Activated naive CD4-positive, alpha-beta T cell treated with anti-CD3 and anti-CD28 coated beads, Interleukin-2, amount 50 U/mL, for 24 hours (primary cell): ENCODE data around the gene DCAF6.

Experiments used
- H3K27ac Mint-ChIP-seq: one replicate; pipeline ENCODE4 v1.8.0; 2021; ENCODE audit warnings: mild to moderate bottlenecking, mixed read lengths
- H3K27me3 Mint-ChIP-seq: one replicate; pipeline ENCODE4 v1.8.0; 2021; ENCODE audit warnings: mixed read lengths
- H3K36me3 Mint-ChIP-seq: one replicate; pipeline ENCODE4 v1.8.0; 2021; ENCODE audit warnings: mixed read lengths
- H3K4me1 Mint-ChIP-seq: one replicate; pipeline ENCODE4 v1.8.0; 2021; ENCODE audit warnings: mixed read lengths
- H3K4me3 Mint-ChIP-seq: one replicate; pipeline ENCODE4 v1.8.0; 2021; ENCODE audit warnings: mild to moderate bottlenecking, mixed read lengths
- H3K9me3 Mint-ChIP-seq: one replicate; pipeline ENCODE4 v1.8.0; 2021; ENCODE audit warnings: mixed read lengths

Gene DCAF6

DNA sequence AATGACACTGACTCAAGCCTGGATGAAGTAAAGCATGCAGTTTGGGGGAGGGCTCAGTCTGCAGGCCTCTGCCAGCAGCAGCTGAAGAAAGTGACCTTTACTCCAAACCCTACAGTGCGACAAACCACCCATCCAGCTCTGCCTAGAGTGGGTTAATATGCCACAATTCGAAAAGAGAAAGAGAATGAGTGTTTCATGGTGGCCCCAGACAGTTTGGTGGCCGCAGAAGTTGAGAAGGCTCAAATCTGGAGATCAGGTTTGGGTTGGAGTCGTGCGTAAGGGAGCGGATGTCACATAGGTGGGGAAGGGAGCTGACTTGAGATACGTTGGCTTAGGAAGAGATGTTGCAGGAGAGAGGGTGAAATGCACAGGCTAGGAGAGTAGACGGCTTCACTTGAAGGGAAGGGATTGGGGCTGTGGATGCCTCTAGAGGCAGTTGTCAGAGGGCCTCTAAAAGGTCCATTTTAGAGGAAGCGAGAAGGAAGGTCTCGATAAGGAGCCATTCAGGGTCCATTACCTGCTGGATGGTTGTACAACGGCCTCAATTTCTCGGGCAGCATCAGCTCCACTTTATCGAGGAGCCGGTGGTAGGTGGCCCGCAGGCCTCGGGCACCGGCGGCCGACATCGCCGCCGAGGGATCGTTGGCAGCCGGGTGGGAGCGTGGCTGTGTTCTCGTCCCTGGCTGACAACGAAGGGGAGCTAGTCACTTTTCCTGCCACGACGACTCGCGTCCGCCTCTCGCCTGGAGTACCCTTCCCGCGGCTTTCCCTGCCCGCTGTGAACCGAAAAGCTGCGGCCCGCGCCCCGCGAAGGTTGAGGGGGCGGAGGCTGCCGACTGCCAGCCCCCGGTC lies 1.0 kb upstream of the DCAF6 start:
- Mint-ChIP-seq H3K9me3 (no peaks in the 10 kb centered on the region), H3K4me1 (peaks cover 51% of the 10 kb centered on the region), H3K27ac (peak overlapping the region; percentile 100)

DNA sequence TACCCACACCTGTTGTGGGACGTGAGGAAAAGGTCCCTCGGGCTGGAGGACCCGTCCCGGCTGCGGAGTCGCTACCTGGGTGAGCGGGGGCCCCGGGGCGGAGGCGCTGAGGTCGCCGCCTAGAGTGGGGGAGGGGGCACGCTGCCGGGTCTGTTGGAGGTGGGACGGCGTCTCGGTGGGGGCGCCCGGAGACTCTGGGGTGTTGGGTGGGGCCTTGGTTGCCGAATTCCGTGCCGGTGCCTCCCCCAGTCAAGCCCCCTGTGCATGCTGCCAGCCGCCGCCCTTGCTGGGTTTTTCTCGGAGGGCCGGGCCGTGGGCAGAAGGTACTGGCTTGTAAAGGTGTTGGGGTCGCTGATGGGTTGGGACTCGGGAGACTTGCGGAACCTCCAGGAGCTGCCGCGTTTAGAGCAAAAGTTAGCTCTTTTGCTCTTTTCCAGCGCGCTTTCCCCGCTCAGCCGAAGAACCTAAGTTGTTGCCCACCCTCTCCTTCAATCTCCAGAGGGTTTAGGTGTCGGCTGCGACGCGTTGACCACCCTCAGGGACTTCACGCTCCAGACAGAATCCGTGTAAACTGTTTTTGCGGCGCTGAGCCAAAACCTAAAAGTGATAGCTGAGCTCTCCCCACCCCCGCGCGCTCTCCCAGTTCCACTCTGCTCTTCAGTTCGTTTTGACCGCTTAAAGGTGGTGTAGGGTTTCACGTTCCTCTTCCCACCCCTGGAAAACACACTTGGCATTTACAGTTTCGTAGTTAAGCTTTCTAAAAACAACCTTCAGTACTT lies 636 bp downstream of the DCAF6 start, which contains the start of gene MPC2:
MPC2 (minus strand) TSS at position 143 of the 779 bp plus-strand sequence. CDS start 1,231 bp downstream, outside the sequence.
- Mint-ChIP-seq H3K4me3 (peak within 1 kb of the TSS; percentile 89), H3K9me3 (no peaks in the 10 kb centered on the region), H3K36me3 (peaks cover 2% of the 10 kb centered on the region), H3K4me1 (peaks cover 55% of the 10 kb centered on the region), H3K27ac (peak within 1 kb of the TSS; percentile 100), H3K27me3 (no peaks in the 10 kb centered on the region)

More for the DNA sequence above, 1.0 kb upstream of the DCAF6 start:
- H3K27me3 Mint-ChIP-seq = no peaks in the 10 kb centered on the region
- H3K36me3 Mint-ChIP-seq = peaks cover 2% of the 10 kb centered on the region
- H3K4me3 Mint-ChIP-seq = peak overlapping the region; percentile 89

DNA sequence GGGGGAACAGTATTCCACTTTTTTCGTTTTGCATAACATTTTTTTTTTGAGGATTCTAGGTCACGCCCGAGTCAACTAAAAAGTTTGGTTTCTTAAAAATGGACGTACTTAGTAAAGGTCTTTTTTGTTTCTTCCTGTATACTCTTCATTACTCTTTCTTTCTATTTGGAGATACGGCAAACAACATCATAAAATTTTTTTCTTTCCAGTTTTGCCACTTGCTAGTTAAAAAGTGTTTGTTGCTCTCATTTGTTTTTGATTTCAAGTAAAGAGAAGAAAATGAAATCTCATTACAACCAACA lies 1.2 kb downstream of the DCAF6 start:
- Mint-ChIP-seq H3K4me1 (peaks cover 51% of the 10 kb centered on the region), H3K27ac (peak overlapping the region; percentile 94), H3K36me3 (peaks cover 3% of the 10 kb centered on the region), H3K4me3 (peak overlapping the region; percentile 89), H3K9me3 (no peaks in the 10 kb centered on the region), H3K27me3 (no peaks in the 10 kb centered on the region)

DNA sequence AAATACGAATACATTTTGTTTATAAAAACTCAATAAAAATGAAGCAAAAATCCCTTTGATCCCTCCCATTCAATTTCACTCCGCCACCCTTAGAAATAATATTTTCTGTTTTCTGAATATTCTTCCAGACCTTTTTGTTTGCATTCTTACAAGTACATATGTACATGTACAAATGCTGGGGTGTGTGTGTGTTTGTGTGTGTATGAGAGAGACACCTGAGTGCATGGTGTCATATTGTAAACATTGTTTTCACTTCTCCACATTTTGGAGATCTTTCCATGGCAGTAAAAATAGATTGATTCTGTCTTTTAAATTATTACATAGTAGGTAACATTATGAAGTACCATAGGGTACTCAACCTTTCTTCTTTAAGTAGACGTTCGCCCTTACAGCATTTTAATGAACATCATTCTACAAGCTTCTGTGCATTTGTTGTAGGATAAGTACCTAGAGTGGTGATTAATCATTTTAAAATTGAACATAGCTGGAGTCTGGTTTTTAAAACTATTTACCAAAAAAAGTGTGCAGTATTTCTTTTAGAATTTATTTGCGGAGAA lies 1.7 kb downstream of the DCAF6 start:
- peak overlapping the region; percentile 31 for H3K27ac Mint-ChIP-seq
- H3K27me3 Mint-ChIP-seq = no peaks in the 10 kb centered on the region
- H3K36me3 Mint-ChIP-seq = peaks cover 3% of the 10 kb centered on the region
- peaks cover 46% of the 10 kb centered on the region for H3K4me1 Mint-ChIP-seq
- no peaks in the 10 kb centered on the region for H3K9me3 Mint-ChIP-seq
- peak overlapping the region; percentile 89 for H3K4me3 Mint-ChIP-seq

DNA sequence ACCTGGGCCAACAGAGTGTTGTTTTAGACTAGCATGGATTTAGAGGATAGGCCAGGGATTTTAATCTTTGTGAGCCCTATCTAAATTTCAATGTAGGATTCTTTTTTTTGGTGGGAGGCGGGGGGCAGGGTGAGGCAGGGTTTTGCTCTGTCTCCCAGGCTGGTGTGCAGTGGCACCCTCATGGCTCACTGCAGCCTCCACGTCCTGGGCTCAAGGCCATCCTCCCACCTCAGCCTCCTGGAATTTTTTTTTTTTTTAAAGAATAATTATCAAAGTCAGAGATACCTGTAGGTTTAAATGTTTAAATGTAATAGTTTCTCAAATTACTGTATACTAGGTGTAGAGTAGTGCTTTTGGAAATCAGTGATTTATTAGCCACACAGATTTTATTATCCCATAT lies 3.8 kb downstream of the DCAF6 start:
- Mint-ChIP-seq H3K9me3 (peaks cover 6% of the 10 kb centered on the region), H3K27me3 (no peaks in the 10 kb centered on the region), H3K4me3 (no peak overlapping the region), H3K4me1 (peaks cover 36% of the 10 kb centered on the region), H3K27ac (no peak overlapping the region), H3K36me3 (peaks cover 15% of the 10 kb centered on the region)

DNA sequence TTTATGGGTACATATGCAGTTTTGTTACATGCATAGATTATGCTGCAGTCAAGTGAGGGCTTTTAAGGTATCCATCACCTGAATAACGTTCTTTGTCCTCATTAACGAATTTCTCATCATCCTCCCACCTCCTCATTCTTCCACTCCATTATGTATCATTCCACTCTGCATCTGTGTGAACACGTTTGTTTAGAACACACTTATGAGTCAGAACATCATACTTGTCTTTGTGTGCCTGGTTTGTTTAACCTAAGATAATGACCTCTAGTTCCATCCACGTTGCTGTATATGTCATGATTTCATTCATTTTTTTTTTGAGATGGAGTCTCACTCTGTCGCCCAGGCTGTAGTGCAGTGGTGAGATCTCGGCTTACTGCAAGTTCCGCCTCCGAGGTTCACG lies 7.1 kb downstream of the DCAF6 start:
- no peak overlapping the region for H3K27ac Mint-ChIP-seq
- H3K9me3 Mint-ChIP-seq = peaks cover 6% of the 10 kb centered on the region
- no peaks in the 10 kb centered on the region for H3K27me3 Mint-ChIP-seq
- peaks cover 43% of the 10 kb centered on the region for H3K4me1 Mint-ChIP-seq
- no peak overlapping the region for H3K4me3 Mint-ChIP-seq
- H3K36me3 Mint-ChIP-seq = peaks cover 21% of the 10 kb centered on the region

DNA sequence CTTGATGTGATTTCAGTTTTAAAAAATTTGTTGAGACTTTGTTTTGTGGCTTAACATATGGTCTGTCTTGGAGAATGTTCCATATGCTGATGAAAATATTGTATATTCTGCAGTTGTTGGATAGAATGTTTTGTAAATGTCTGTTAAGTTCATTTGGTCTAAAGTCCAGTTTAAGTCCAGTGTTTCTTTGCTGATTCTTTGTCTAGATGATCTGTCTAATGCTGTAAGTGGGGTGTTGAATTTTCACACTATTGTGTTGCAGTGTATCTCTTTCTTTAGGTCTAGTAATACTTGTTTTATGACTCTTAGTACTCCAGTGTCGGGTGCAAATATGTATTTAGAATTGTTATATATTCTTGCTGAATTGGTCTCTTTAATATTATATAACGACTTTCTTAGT lies 11.2 kb downstream of the DCAF6 start:
- Mint-ChIP-seq H3K27me3 (no peaks in the 10 kb centered on the region), H3K4me3 (peak overlapping the region; percentile 6), H3K4me1 (peaks cover 57% of the 10 kb centered on the region), H3K36me3 (peaks cover 29% of the 10 kb centered on the region), H3K27ac (no peak overlapping the region), H3K9me3 (peaks cover 6% of the 10 kb centered on the region)

DNA sequence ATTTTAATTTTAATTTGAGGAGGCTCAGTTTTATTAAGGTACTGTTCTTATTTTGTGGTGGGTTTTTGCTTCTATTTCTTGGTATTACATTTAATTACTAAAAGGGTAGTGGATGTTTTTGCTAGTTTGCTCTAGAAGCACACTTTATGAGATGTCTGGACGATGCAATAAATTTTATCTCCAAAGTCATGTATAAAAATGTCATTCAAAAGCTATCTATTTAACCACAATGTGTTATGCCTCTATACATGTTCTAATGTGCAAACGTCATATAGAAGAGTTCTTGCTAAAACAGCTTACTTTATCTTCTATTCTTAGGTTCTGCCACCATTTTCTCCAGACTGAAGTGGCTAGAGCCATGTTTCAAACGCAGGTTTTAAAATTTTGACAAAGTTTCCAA lies 13.3 kb downstream of the DCAF6 start:
- Mint-ChIP-seq H3K9me3 (peaks cover 2% of the 10 kb centered on the region), H3K36me3 (peaks cover 23% of the 10 kb centered on the region)

DNA sequence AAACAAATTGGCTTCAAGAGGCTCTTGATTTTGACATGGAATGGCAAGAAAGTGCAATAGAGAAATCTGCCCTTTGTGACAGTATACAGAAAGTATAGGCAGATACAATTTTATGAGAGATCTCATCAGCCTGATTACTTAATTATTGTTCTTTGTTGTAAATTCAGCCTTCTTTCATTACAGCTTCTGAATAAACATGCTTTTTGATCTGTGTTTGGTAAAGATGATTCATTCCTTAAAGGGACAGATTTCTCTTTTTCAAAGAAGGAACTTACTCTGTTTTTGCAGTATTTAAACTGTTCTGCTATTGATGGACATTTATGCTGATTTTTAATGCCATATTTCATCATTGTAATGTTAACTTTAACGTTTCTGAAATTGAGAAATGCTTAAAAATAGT lies 14.1 kb downstream of the DCAF6 start:
- no peak overlapping the region for H3K27ac Mint-ChIP-seq
- H3K4me3 Mint-ChIP-seq = no peak overlapping the region
- peaks cover 27% of the 10 kb centered on the region for H3K36me3 Mint-ChIP-seq
- no peaks in the 10 kb centered on the region for H3K9me3 Mint-ChIP-seq
- no peaks in the 10 kb centered on the region for H3K27me3 Mint-ChIP-seq
- peaks cover 51% of the 10 kb centered on the region for H3K4me1 Mint-ChIP-seq

More for the DNA sequence above, 13.3 kb downstream of the DCAF6 start:
- Mint-ChIP-seq H3K27ac (no peak overlapping the region), H3K27me3 (no peaks in the 10 kb centered on the region), H3K4me1 (peaks cover 52% of the 10 kb centered on the region), H3K4me3 (no peak overlapping the region)

DNA sequence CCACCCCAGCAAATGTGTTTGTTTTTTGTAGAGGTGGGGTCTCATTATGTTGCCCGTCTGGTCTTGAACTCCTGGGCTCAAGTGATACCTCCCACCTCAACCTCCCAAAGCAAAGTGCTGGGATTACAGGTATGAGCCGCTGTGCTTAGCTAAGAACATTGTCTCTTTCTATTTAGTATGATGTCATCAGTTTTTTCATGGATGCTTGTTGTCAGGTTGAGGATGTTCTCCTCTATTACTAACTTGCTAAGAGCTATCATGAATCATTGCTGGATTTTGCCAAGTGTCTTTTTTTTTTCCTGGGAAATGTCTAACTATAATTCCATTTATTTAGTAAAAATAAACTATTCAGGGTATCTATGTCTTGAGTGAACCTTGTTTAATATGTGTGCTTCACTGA lies 19.4 kb downstream of the DCAF6 start:
- H3K27me3 Mint-ChIP-seq = no peaks in the 10 kb centered on the region
- no peaks in the 10 kb centered on the region for H3K9me3 Mint-ChIP-seq
- H3K4me1 Mint-ChIP-seq = peaks cover 39% of the 10 kb centered on the region
- no peak overlapping the region for H3K27ac Mint-ChIP-seq
- H3K4me3 Mint-ChIP-seq = no peak overlapping the region
- peaks cover 42% of the 10 kb centered on the region for H3K36me3 Mint-ChIP-seq

DNA sequence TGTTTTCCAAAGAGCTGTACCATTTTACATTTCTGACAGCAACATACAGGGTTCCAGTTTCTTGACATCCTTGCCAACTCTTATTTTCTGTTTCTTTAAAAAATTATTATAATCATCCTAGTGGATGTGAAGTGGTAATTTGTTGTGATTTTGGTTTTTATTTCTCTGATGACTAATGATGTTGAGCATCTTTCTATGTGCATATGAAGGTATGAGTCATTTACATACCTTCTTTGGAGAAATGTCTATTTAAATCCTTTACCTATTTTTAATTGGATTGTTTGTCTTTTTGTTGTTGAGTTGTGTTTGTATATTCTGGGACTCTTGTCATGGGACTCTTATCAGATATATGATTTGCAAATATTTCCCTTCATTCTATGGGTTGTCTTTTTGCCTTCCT lies 21.2 kb downstream of the DCAF6 start:
- Mint-ChIP-seq H3K4me3 (no peak overlapping the region), H3K9me3 (no peaks in the 10 kb centered on the region), H3K4me1 (peaks cover 33% of the 10 kb centered on the region), H3K36me3 (peaks cover 43% of the 10 kb centered on the region), H3K27ac (no peak overlapping the region), H3K27me3 (no peaks in the 10 kb centered on the region)

DNA sequence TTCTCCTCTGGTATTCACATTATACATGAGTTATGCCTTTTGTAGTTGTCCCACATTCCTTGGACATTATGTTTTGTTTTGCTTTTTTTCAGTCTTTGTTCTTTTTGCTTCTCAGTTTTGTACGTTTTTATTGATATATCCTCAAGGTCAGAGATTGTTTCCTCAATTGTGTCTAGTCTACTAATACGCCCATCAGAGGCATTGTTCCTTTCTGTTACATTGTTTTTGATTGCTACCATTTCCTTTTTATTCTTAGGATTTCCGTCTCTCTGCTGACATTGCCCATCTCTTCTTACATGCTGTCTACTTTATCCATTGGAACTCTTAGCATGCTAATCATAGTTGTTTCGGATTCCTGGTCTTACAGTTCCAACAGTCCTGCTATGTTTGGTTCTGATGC lies 28.2 kb downstream of the DCAF6 start:
- peaks cover 25% of the 10 kb centered on the region for H3K36me3 Mint-ChIP-seq
- no peaks in the 10 kb centered on the region for H3K27me3 Mint-ChIP-seq
- H3K27ac Mint-ChIP-seq = no peak overlapping the region
- H3K4me1 Mint-ChIP-seq = peaks cover 14% of the 10 kb centered on the region
- H3K9me3 Mint-ChIP-seq = no peaks in the 10 kb centered on the region
- no peak overlapping the region for H3K4me3 Mint-ChIP-seq

DNA sequence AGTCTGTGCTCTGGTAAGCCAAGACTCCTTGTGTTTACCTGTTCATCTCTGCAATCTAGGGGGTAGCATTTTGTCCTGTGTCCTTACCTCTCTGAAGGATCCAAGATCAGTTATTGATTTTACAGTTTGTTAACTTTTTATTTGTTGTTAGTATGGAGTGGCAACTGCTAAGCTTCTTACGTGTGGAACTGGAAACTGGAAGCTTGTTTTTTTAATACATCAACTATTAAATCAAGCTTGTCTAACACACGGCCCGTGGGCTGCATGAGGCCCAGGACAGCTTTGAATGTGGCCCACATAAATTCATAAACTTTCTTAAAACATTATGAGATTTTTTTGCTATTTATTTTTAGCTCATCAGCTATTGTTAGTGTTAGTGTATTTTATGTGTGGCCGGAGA lies 29.6 kb downstream of the DCAF6 start:
- H3K27ac Mint-ChIP-seq = no peak overlapping the region
- no peak overlapping the region for H3K4me3 Mint-ChIP-seq
- H3K9me3 Mint-ChIP-seq = no peaks in the 10 kb centered on the region
- H3K36me3 Mint-ChIP-seq = peaks cover 22% of the 10 kb centered on the region
- peaks cover 14% of the 10 kb centered on the region for H3K4me1 Mint-ChIP-seq
- no peaks in the 10 kb centered on the region for H3K27me3 Mint-ChIP-seq

DNA sequence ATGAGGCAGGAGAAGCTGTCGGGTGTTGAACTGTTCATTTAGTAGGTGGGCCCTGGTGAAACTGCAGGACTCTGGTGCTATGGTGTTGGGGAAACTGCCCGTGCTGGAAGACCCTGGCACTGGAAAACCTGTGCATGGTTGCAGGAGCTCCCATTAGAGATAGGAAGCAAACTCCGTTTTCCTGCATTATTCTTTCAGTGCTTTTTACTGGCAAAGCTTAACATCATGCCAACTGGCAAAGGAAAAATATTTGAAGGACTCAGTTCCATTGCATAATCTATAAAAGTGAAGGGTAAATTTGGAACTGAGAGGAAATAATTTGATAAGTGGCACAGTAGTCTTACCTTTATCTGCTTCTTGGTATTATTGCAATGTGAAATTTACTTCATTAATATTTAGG lies 32.1 kb downstream of the DCAF6 start:
- Mint-ChIP-seq H3K27me3 (no peaks in the 10 kb centered on the region), H3K4me1 (peaks cover 10% of the 10 kb centered on the region), H3K9me3 (no peaks in the 10 kb centered on the region), H3K36me3 (peaks cover 19% of the 10 kb centered on the region), H3K4me3 (no peak overlapping the region), H3K27ac (no peak overlapping the region)

DNA sequence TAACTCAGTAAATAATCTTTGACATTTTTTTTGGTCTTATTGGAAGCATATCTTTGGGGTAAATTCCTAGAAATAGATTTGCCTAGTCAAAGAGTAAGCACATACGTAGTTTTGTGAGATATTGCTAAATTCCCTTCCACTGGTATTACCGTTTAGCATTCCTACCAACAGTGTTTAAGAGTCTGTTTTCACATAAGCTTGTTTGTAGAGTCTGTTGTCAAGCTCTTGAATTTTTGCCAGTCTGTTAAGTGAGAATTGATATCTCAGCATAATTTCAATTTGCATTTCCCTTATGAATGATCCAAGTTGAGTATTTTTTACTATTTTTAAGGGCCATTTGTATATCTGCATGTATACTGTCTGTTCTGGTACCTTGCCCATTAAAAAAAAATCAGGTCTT lies 37.3 kb downstream of the DCAF6 start:
- no peaks in the 10 kb centered on the region for H3K27me3 Mint-ChIP-seq
- H3K4me3 Mint-ChIP-seq = no peak overlapping the region
- H3K36me3 Mint-ChIP-seq = peaks cover 26% of the 10 kb centered on the region
- no peaks in the 10 kb centered on the region for H3K9me3 Mint-ChIP-seq
- H3K27ac Mint-ChIP-seq = no peak overlapping the region
- H3K4me1 Mint-ChIP-seq = peaks cover 4% of the 10 kb centered on the region

DNA sequence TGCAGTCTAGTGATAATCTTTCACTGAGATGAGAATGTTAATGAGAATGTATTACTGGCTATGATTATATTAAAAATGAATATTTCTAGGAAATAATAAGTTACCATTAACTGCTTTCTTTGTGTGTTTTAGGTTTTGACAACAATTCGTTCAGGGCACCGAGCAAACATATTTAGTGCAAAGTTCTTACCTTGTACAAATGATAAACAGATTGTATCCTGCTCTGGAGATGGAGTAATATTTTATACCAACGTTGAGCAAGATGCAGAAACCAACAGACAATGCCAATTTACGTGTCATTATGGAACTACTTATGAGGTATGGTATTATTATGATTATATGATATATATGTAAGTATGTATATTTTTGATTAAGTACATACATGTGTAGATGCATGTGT lies 38.2 kb downstream of the DCAF6 start:
- Mint-ChIP-seq H3K4me1 (peaks cover 8% of the 10 kb centered on the region), H3K27ac (no peak overlapping the region), H3K9me3 (no peaks in the 10 kb centered on the region), H3K36me3 (peaks cover 29% of the 10 kb centered on the region), H3K27me3 (no peaks in the 10 kb centered on the region), H3K4me3 (no peak overlapping the region)
